HCT116 (cell line): ENCODE data around the gene ARMH1. TPM values are rescaled to one million over a fixed set of nuclear protein-coding genes. Genes with fewer than 3 reads are reported as not detected.
"Not testable (repeated sequence)": the region's sequence is repeated elsewhere in the genome, so short reads cannot be mapped to it uniquely, and the experiment has no call there.

Source experiments
- ATAC-seq: fragments of 200-7000 bp; cut with Tn5 transposase; 2 replicates; pipeline ENCODE4 v1.9.1; 2020; ENCODE audit warnings: mild to moderate bottlenecking, moderate library complexity
- BruUV-seq: library from RNA; stranded (reverse); fragments of 400-500 nt; replicated peaks from 2 replicates; lab custom pipeline; 2021; lab: Mats Ljungman, UMichigan
- CTCF ChIA-PET: fragments of 300-600 bp; sonication (Branson Sonifier 250); formaldehyde crosslinking; loops from one replicate; lab custom pipeline; 2021; ENCODE audit warnings: antibody characterized with exemption; lab: Charles Lee
- POLR2A ChIA-PET: fragments of 300-600, 350-600 bp; sonication (Branson Sonifier 250); formaldehyde crosslinking; loops from one replicate; lab custom pipeline; 2021; ENCODE audit warnings: antibody characterized with exemption; lab: Charles Lee
- RAD21 ChIA-PET, 2 experiments: fragments of 300-600 bp; sonication (Branson Sonifier 250); formaldehyde crosslinking; loops; one replicate each; lab custom pipeline; 2023; ENCODE audit warnings: low total read pairs in 2 of 2; ENCODE audit not compliant: uncharacterized antibody in 2 of 2, unreplicated experiment in 2 of 2, low non-redundant PET in 1 of 2; lab: Charles Lee
- DNase-seq: peaks from one replicate; pipeline ENCODE4 v3.0.0-alpha.2; 2010; ENCODE audit warnings: low read depth, low spot score
- H2AFZ ChIP-seq: fragments of 200-600 bp; shearing (Covaris generic), sonication (generic); 2 replicates; pipeline ENCODE4 v1.6.1; 2017; ENCODE audit warnings: low read depth, mixed run types, mixed read lengths, antibody characterized with exemption, low read length; ENCODE audit not compliant: poor library complexity, severe bottlenecking
- H3K27ac ChIP-seq: 2 replicates; pipeline ENCODE4 v1.5.1; 2012; ENCODE audit warnings: low read depth, low read length
- H3K27me3 ChIP-seq: fragments of 200-600 bp; sonication (generic); 2 replicates; pipeline ENCODE4 v1.6.1; 2016; ENCODE audit warnings: mixed run types, low read length, mixed read lengths; ENCODE audit not compliant: insufficient read depth
- H3K36me3 ChIP-seq, 2 experiments: fragments of 200-500 bp in 1 of 2; fragments of 200-600 bp in 1 of 2; sonication (Bioruptor generic) in 1 of 2; sonication (generic) in 1 of 2; 2 replicates each; pipeline versions ENCODE4 v1.5.1 to v1.6.1; 2014 to 2016; ENCODE audit warnings: low read length in 2 of 2, inconsistent platforms in 1 of 2, mixed read lengths in 1 of 2, mixed run types in 1 of 2; ENCODE audit not compliant: insufficient read depth in 2 of 2, control insufficient read depth in 1 of 2
- H3K4me1 ChIP-seq, 2 experiments: fragments of 200-600 bp in 1 of 2; sonication (generic) in 1 of 2; 2 replicates each; pipeline versions ENCODE4 v1.5.1 to v1.6.1; 2012 to 2017; ENCODE audit warnings: low read length in 2 of 2, inconsistent platforms in 1 of 2, mild to moderate bottlenecking in 1 of 2, mixed read lengths in 1 of 2, mixed run types in 1 of 2, moderate library complexity in 1 of 2; ENCODE audit not compliant: insufficient read depth in 2 of 2, control insufficient read depth in 1 of 2
- H3K4me2 ChIP-seq: fragments of 200-600 bp; sonication (generic); 2 replicates; pipeline ENCODE4 v1.6.1; 2017; ENCODE audit warnings: mixed run types, low read length, mixed read lengths
- H3K4me3 ChIP-seq, 2 experiments: fragments of 200-600 bp in 1 of 2; sonication (generic) in 1 of 2; replicated peaks in 1 of 2; 2 replicates each; pipeline ENCODE4 v1.5.1; 2011 to 2016; ENCODE audit warnings: low read length in 2 of 2, control low read depth in 1 of 2, low read depth in 1 of 2, mild to moderate bottlenecking in 1 of 2, mixed read lengths in 1 of 2, mixed run types in 1 of 2
- H3K79me2 ChIP-seq: fragments of 200-600 bp; sonication (generic); 2 replicates; pipeline ENCODE4 v1.6.1; 2017; ENCODE audit warnings: mild to moderate bottlenecking, mixed run types, low read length, moderate library complexity, mixed read lengths; ENCODE audit not compliant: insufficient read depth
- H3K9ac ChIP-seq: fragments of 200-600 bp; sonication (generic); 2 replicates; pipeline ENCODE4 v1.6.1; 2016; ENCODE audit warnings: low read length, mixed read lengths
- H3K9me2 ChIP-seq: fragments of 200-600 bp; sonication (generic), shearing (Covaris generic); 2 replicates; pipeline ENCODE4 v1.6.1; 2017; ENCODE audit warnings: mixed run types, mild to moderate bottlenecking, moderate library complexity; ENCODE audit not compliant: insufficient read depth
- H3K9me3 ChIP-seq, 2 experiments: fragments of 200-500 bp in 1 of 2; fragments of 200-600 bp in 1 of 2; sonication (Bioruptor generic) in 1 of 2; sonication (generic) in 1 of 2; 2 replicates each; pipeline ENCODE4 v1.6.1; 2014 to 2017; ENCODE audit warnings: low read length in 2 of 2, mixed read lengths in 2 of 2, inconsistent platforms in 1 of 2, low read depth in 1 of 2, mild to moderate bottlenecking in 1 of 2, mixed run types in 1 of 2, moderate library complexity in 1 of 2; ENCODE audit not compliant: control insufficient read depth in 1 of 2, insufficient read depth in 1 of 2
- H4K20me1 ChIP-seq: fragments of 200-600 bp; sonication (generic), shearing (Covaris generic); 2 replicates; pipeline ENCODE4 v1.6.1; 2017; ENCODE audit warnings: mixed run types, mild to moderate bottlenecking, moderate library complexity; ENCODE audit not compliant: insufficient read depth
- CEBPB ChIP-seq: IDR thresholded peaks from 2 replicates; pipeline ENCODE4 v1.6.1; 2012; ENCODE audit warnings: low read depth
- EGR1 ChIP-seq: IDR thresholded peaks from 2 replicates; pipeline ENCODE4 v1.6.1; 2012; ENCODE audit warnings: low read depth
- ELF1 ChIP-seq: IDR thresholded peaks from 2 replicates; pipeline ENCODE4 v1.6.1; 2012; ENCODE audit warnings: low read depth, borderline replicate concordance
- FOSL1 ChIP-seq: IDR thresholded peaks from 2 replicates; pipeline ENCODE4 v1.6.1; 2012; ENCODE audit warnings: low read depth
- JUND ChIP-seq: IDR thresholded peaks from 2 replicates; pipeline ENCODE4 v1.6.1; 2012
- MAX ChIP-seq: IDR thresholded peaks from 2 replicates; pipeline ENCODE4 v1.6.1; 2012
- POLR2A ChIP-seq: IDR thresholded peaks from 2 replicates; pipeline ENCODE4 v1.7.0; 2011; ENCODE audit warnings: borderline replicate concordance; ENCODE audit not compliant: insufficient read depth, insufficient read length; ENCODE audit errors: extremely low read depth
- SP1 ChIP-seq: IDR thresholded peaks from 2 replicates; pipeline ENCODE4 v1.6.1; 2012; ENCODE audit warnings: low read depth
- SRF ChIP-seq: IDR thresholded peaks from 2 replicates; pipeline ENCODE4 v1.6.1; 2012; ENCODE audit warnings: low read depth
- ZBTB33 ChIP-seq: IDR thresholded peaks from 2 replicates; pipeline ENCODE4 v1.6.1; 2011; ENCODE audit warnings: mild to moderate bottlenecking, low read length, moderate library complexity; ENCODE audit not compliant: insufficient replicate concordance; ENCODE audit errors: extremely low read depth
- ZNF274 ChIP-seq: fragments of 200-500 bp; sonication (Bioruptor generic); IDR thresholded peaks from 2 replicates; pipeline ENCODE4 v1.6.1; 2014; ENCODE audit warnings: mild to moderate bottlenecking, low read depth, low read length, inconsistent platforms
- intact Hi-C: fragments of 100-400 bp; cut with micrococcal nuclease; formaldehyde crosslinking; loops from 2 replicates; pipeline ENCODE4 v1.10.0; 2022
- total RNA-seq: library from RNA; stranded (reverse); gene quantifications from one replicate; pipeline ENCODE4 v1.2.1, GENCODE V29; 2021; ENCODE audit not compliant: unreplicated experiment

Gene ARMH1
- total RNA-seq, 1 experiment from 2014 or later: 3.2 TPM

- H3K27ac ChIP-seq: no peak overlapping the region
- RAD21 ChIA-PET: no interaction called here
- no TSS peak for BruUV-seq
- H3K27me3 ChIP-seq: no peaks in the 10 kb centered on the region
- no peak for ATAC-seq
- CTCF ChIA-PET: no interaction called here
- intact Hi-C loops: no loop called here
- H3K4me1 ChIP-seq: no peaks in the 10 kb centered on the region
- H3K9me3 ChIP-seq: no peaks in the 10 kb centered on the region
- no peak for TF ChIP-seq ZBTB33
- TF ChIP-seq MAX: no peak
- TF ChIP-seq ZNF274: no peak
- TF ChIP-seq CEBPB: no peak
- TF ChIP-seq FOSL1: no peak
- no peak overlapping the region for H3K4me3 ChIP-seq
- POLR2A ChIA-PET: interaction anchor here (1.2 kb wide), 1 partner anchor 15 kb away, joined by 3 read pairs; no protein-coding TSS in a partner anchor
- H4K20me1 ChIP-seq: no peaks in the 10 kb centered on the region
- DNase-seq: no peak
- H3K9me2 ChIP-seq: no peaks in the 10 kb centered on the region
- H3K9ac ChIP-seq: no peak overlapping the region
- H3K36me3 ChIP-seq: peaks cover 50 to 82% of the 10 kb centered on the region in 2 experiments
- no peak overlapping the region for H2AFZ ChIP-seq
- no peak overlapping the region for H3K4me2 ChIP-seq
- no peaks in the 10 kb centered on the region for H3K79me2 ChIP-seq
These were observed 84.6 kb downstream of the ARMH1 start for GRCh38 chr1:44759077-44759476.

GRCh38 chr1:44760876-44761275, 86.4 kb downstream of the ARMH1 start:
- Histone ChIP-seq H4K20me1 (no peaks in the 10 kb centered on the region), H3K9me3 (no peaks in the 10 kb centered on the region), H3K27ac (no peak overlapping the region), H3K4me1 (no peaks in the 10 kb centered on the region), H3K36me3 (peaks cover 40 to 69% of the 10 kb centered on the region in 2 experiments), H3K9ac (no peak overlapping the region), H2AFZ (no peak overlapping the region), H3K4me2 (no peak overlapping the region), H3K9me2 (no peaks in the 10 kb centered on the region), H3K4me3 (no peak overlapping the region), H3K27me3 (no peaks in the 10 kb centered on the region), H3K79me2 (no peaks in the 10 kb centered on the region)
- POLR2A ChIA-PET: interaction anchor here (1.4 kb wide), 1 partner anchor 9 kb away, joined by 4 read pairs; no protein-coding TSS in a partner anchor
- CTCF ChIA-PET: no interaction called here
- DNase-seq (no peak), ATAC-seq (no peak)
- intact Hi-C loops: no loop called here
- RAD21 ChIA-PET: no interaction called here
- TF ChIP-seq SRF: no peak
- no peak for TF ChIP-seq POLR2A
- no peak for TF ChIP-seq JUND
- TF ChIP-seq EGR1: no peak
- no peak for TF ChIP-seq ELF1
- TF ChIP-seq SP1: no peak
- no TSS peak for BruUV-seq

GRCh38 chr1:44766421-44766820, 91.9 kb downstream of the ARMH1 start:
- ATAC-seq, H3K4me2 ChIP-seq, H3K4me1 ChIP-seq, H3K4me3 ChIP-seq, DNase-seq, H3K27me3 ChIP-seq, RAD21 ChIA-PET, H3K79me2 ChIP-seq, H3K9ac ChIP-seq, H4K20me1 ChIP-seq, H2AFZ ChIP-seq, intact Hi-C loops, CTCF ChIA-PET, BruUV-seq, H3K27ac ChIP-seq, H3K9me3 ChIP-seq, H3K9me2 ChIP-seq: not testable (repeated sequence)
- POLR2A ChIA-PET: interaction anchor here (1.2 to 1.7 kb wide), 3 partner anchors 9 to 45 kb away, joined by 4 to 9 read pairs (median 6); partner anchors contain the start of gene RPS8
- H3K36me3 ChIP-seq: peaks cover 28 to 39% of the 10 kb centered on the region in 2 experiments
